ENCODE data around the gene MED13L. TPM values are rescaled to one million over a fixed set of nuclear protein-coding genes. Genes with fewer than 3 reads are reported as not detected.

The MED13L gene
- total and polyA plus RNA-seq, 2 of the 4 experiments (the other 2 are of a cell fraction): 17.9 to 49.1 TPM

- H2BK20ac ChIP-seq (ENCODE audit: low read depth, low read length): no peak overlapping the region
- POLR2A ChIA-PET (ENCODE audit: unreplicated experiment): no interaction called here
- ATAC-seq (ENCODE audit: low read depth): no peak
- H3K18ac ChIP-seq (ENCODE audit: low read depth, low read length): no peak overlapping the region
- H3K9me1 ChIP-seq (ENCODE audit: insufficient read depth, low read length): peaks cover 7% of the 10 kb centered on the region; the same call in 1 of the 2 replicates
- BruUV-seq (replicated peaks): no TSS peak
- peaks cover 32% of the 10 kb centered on the region for H4K20me1 ChIP-seq (ENCODE audit: insufficient read depth, low read length)
- no peaks in the 10 kb centered on the region for H3K27me3 ChIP-seq (ENCODE audit: control insufficient read depth, insufficient read depth, low read length)
- H3K9me3 ChIP-seq (ENCODE audit: control insufficient read depth, insufficient read depth, low read length): no peaks in the 10 kb centered on the region
- H3K36me3 ChIP-seq (ENCODE audit: control insufficient read depth, insufficient read depth, low read length): no peaks in the 10 kb centered on the region
- dilution Hi-C loops (cut with HindIII; ENCODE audit: low sequenced_read_pairs, unreplicated experiment) (no loop called here), intact Hi-C loops (cut with micrococcal nuclease) (no loop called here), in situ Hi-C loops (cut with MboI; ENCODE audit: low sequenced_read_pairs) (no loop called here)
- peaks cover 18 to 60% of the 10 kb centered on the region in 2 experiments for H3K79me1 ChIP-seq (ENCODE audit: low read depth in 1 of 2, low read length in 2 of 2)
- H2AK9ac ChIP-seq (replicated peaks; ENCODE audit: low read depth, low read length, poor library complexity): no peak overlapping the region
- H3K27ac ChIP-seq (ENCODE audit: insufficient read depth, low read length): no peak overlapping the region
- peaks cover 10% of the 10 kb centered on the region for H3K4me1 ChIP-seq (ENCODE audit: control insufficient read depth, insufficient read depth, low read length)
- H3K14ac ChIP-seq (replicated peaks; ENCODE audit: low read depth, low read length): no peak overlapping the region
- H2AK5ac ChIP-seq (ENCODE audit: low read depth, low read length): no peak overlapping the region
- H3K23ac ChIP-seq (ENCODE audit: low read depth, low read length): no peak overlapping the region
- no peak overlapping the region for H2BK120ac ChIP-seq (ENCODE audit: low read depth, low read length)
- H3K4ac ChIP-seq (ENCODE audit: low read depth, low read length): no peak overlapping the region
- DNase-seq: no peak
- H3K56ac ChIP-seq (ENCODE audit: extremely low read depth, insufficient read depth, low read length): no peak overlapping the region
- H3K9ac ChIP-seq (ENCODE audit: low read depth, low read length): no peak overlapping the region
- no peak overlapping the region for H4K8ac ChIP-seq (ENCODE audit: low read depth in 2 of 2, low read length in 2 of 2)
- H2AFZ ChIP-seq (replicated peaks; ENCODE audit: low read length, poor library complexity): no peak overlapping the region
- no peak for TF ChIP-seq SMC3 (IDR thresholded peaks at IDR 0.05; ENCODE audit: low read depth, low read length)
- TF ChIP-seq NFE2L2 (IDR thresholded peaks at IDR 0.05; ENCODE audit: low read depth, low read length): no peak
- TF ChIP-seq, protein P1, sequence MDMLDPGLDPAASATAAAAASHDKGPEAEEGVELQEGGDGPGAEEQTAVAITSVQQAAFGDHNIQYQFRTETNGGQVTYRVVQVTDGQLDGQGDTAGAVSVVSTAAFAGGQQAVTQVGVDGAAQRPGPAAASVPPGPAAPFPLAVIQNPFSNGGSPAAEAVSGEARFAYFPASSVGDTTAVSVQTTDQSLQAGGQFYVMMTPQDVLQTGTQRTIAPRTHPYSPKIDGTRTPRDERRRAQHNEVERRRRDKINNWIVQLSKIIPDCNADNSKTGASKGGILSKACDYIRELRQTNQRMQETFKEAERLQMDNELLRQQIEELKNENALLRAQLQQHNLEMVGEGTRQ (IDR thresholded peaks at IDR 0.05; ENCODE audit: low read depth, low read length): no peak
- TF ChIP-seq MAFK (IDR thresholded peaks at IDR 0.05; ENCODE audit: low read depth, low read length): no peak
- no peak for TF ChIP-seq CEBPB (IDR thresholded peaks at IDR 0.05; ENCODE audit: low read depth, low read length)
- no peak for TF ChIP-seq CHD1 (IDR thresholded peaks at IDR 0.05; ENCODE audit: low read depth, low read length)
- TF ChIP-seq BHLHE40 (IDR thresholded peaks at IDR 0.05; ENCODE audit: low read depth, low read length): no peak
- no peak for TF ChIP-seq RAD21 (IDR thresholded peaks at IDR 0.05; ENCODE audit: low read length)
- no peak for TF ChIP-seq MXI1 (IDR thresholded peaks at IDR 0.05; ENCODE audit: borderline replicate concordance, low read depth, low read length)
- TF ChIP-seq FOS (IDR thresholded peaks at IDR 0.05; ENCODE audit: low read depth, low read length): no peak
- no peak for TF ChIP-seq RCOR1 (IDR thresholded peaks at IDR 0.05; ENCODE audit: insufficient replicate concordance, low read length)
- no peak for TF ChIP-seq RFX5 (IDR thresholded peaks at IDR 0.05; ENCODE audit: low read depth, low read length)
- no peak for TF ChIP-seq ELK1 (IDR thresholded peaks at IDR 0.05; ENCODE audit: borderline replicate concordance, low read depth, low read length)
- TF ChIP-seq MAZ (IDR thresholded peaks at IDR 0.05; ENCODE audit: borderline replicate concordance, low read depth, low read length): no peak
- TF ChIP-seq, protein P2, sequence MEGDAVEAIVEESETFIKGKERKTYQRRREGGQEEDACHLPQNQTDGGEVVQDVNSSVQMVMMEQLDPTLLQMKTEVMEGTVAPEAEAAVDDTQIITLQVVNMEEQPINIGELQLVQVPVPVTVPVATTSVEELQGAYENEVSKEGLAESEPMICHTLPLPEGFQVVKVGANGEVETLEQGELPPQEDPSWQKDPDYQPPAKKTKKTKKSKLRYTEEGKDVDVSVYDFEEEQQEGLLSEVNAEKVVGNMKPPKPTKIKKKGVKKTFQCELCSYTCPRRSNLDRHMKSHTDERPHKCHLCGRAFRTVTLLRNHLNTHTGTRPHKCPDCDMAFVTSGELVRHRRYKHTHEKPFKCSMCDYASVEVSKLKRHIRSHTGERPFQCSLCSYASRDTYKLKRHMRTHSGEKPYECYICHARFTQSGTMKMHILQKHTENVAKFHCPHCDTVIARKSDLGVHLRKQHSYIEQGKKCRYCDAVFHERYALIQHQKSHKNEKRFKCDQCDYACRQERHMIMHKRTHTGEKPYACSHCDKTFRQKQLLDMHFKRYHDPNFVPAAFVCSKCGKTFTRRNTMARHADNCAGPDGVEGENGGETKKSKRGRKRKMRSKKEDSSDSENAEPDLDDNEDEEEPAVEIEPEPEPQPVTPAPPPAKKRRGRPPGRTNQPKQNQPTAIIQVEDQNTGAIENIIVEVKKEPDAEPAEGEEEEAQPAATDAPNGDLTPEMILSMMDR (conservative IDR thresholded peaks at IDR 0.05; ENCODE audit: low read depth, low read length): no peak
- TF ChIP-seq POLR2A (IDR thresholded peaks at IDR 0.05; ENCODE audit: low read depth, low read length): no peak
- no peak overlapping the region for H2BK15ac ChIP-seq (ENCODE audit: low read depth, low read length)
- H4K5ac ChIP-seq (ENCODE audit: low read depth, low read length): no peak overlapping the region
- H3K4me2 ChIP-seq (ENCODE audit: low read depth, low read length): no peak overlapping the region
- no peak overlapping the region for H3K4me3 ChIP-seq (ENCODE audit: insufficient read depth, low read depth, low read length)
- CTCF ChIA-PET: no interaction called here
- no peak overlapping the region for H4K91ac ChIP-seq (ENCODE audit: insufficient read depth, low read depth, low read length)
- no peak overlapping the region for H2BK5ac ChIP-seq (ENCODE audit: low read depth, low read length, poor library complexity, severe bottlenecking)
Observed at GRCh38 chr12:116069943-116070342, 207.6 kb downstream of the MED13L start.
